HG02973 (cell line): ENCODE data around the gene FBN1.
A peak's percentile ranks its signal among the peaks of the same experiment; 100 is the strongest.

Source experiments
- ATAC-seq: cut with Tn5 transposase; IDR thresholded peaks from one replicate; pipeline ENCODE4 v1.9.1; 2021; ENCODE audit warnings: moderate library complexity; ENCODE audit not compliant: unreplicated experiment

FBN1 gene

DNA sequence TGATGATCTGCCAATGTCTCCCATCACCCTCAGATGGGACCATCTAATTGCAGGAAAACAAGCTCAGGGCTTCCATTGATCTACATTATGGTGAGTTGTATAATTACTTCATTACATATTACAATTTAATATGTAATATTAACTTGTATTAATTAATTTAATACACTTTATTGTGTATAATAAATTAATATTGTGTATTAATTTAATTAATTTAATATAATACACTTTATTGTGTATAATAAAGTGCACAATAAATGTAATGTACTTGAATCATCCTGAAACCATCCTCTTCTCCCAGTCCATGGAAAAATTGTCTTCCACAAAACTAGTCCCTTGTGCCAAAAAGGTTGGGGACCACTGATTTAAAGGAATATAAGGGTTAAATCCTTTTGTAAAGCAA lies 123.4 kb downstream of the FBN1 start:
- ATAC-seq: no peak

DNA sequence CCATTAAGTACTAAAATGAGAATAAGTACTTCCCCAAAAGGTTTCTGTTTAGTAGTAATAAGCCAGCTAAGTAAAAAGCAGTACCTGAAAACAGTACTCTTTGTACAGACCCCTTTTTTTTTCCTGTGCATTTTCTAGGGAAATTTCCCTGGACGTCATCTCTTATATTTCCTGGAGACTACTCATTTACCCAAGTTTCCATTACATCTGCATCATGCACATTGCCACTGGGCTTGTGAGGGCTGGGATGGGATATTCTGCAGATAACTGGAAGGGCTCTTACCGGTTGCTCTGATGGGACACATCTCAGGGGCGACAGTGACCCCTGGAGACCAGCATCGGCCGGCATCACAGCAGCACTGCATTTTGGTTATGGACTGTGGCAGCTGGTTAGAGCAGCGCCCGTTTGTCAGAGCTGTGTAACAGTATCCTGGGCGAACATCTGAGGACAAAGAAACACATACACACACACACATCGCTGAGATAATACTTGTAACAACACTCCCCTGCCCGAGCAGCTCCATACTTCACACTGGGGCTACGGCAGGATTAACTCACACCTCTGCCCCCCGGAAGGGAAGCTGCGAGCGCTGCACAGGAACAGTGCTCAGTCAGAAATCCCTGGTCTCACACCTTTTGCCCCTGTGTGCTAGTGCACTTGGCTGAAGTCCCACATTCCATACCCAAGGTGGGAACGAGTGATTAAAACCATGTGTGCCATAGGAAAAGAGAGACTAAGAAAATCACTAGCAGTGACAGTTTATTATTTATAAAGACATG lies 124.9 kb downstream of the FBN1 start:
- ATAC-seq: no peak

DNA sequence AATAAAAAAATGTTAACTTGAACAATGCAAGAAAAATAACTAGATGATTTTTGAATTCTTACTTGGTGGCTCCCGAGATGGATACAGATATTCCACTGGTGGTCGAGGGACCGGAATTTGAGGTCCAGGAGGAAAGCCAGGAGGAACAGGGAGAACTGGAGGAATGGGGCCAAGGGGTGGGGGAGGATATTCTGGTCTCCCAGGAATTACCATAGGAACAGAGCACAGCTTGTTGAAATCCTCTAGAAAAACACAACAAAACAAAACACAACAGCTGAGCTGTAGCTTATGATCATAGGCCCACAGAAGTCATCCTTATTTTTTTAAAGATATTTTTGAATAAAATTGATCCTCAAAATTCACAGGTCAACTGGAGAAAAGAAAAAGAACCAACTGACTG lies 129.4 kb downstream of the FBN1 start:
- ATAC-seq: no peak

- no peak for ATAC-seq
Observed at GRCh38 chr15:48515500-48515899, 130.0 kb downstream of the FBN1 start.

DNA sequence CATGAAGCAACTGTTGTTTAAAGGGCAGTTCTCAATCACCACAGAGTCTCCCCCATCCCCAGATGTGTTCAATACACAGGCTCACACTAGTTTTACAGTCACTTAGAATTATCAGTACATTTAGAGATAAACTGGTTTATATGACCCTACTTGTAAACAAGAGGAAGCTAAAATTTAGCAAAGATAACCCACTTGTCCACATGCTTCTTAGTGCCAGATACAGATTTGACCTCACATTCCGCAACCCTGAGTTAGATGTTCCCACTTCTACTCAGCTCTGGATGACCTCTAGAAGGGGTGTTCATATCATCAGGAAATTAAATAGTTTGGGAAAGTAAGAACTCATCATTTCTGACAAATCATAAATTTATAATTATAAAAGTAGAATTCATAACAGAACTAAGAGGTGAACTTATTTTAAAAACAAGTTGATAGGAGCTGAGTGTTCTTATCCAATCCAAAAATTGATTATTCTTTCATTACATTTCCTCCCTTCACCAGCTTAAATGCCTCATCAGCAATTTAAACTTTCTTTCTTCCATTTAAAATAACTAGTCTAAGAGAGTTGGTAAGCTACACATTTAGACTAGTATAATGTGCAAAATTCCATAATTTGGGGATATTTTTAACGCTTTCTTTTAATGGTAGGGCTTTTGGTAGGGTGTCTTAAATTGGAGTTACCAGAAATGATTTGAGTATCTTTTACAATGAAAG lies 131.2 kb downstream of the FBN1 start:
- no peak for ATAC-seq

GRCh38 chr15:48510976-48511375 lies 134.5 kb downstream of the FBN1 start:
- no peak for ATAC-seq

DNA sequence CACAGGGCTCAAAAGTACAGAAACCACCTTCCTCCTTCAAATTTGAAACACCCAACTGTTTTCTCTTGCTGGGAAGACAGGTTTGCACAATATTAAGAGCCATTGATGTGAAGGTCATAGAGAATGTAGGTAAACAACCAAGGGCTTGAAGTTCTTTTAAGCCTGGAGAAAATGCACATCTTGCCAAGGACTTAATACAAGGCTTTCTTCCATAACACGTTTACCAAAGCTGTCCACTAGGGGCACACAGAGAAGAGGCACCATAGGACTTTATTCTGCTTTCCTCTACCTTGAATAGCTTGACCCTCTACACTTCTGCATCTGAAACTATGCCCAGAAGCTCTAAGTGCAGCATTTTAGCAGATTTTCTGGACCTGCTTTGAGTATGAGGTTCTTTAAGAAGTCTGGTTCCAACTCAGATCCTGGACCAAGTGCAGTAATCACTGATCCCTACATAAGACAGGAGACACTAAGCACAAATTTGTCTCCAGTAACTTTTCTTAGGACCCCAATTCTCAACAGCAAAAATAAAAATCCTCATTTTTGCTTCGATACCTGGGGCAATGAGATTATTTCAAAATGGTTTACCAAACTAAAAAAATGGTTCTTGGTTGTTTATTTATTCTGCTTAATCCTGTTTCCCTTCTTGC lies 138.0 kb downstream of the FBN1 start:
- peak; percentile 96 for ATAC-seq

DNA sequence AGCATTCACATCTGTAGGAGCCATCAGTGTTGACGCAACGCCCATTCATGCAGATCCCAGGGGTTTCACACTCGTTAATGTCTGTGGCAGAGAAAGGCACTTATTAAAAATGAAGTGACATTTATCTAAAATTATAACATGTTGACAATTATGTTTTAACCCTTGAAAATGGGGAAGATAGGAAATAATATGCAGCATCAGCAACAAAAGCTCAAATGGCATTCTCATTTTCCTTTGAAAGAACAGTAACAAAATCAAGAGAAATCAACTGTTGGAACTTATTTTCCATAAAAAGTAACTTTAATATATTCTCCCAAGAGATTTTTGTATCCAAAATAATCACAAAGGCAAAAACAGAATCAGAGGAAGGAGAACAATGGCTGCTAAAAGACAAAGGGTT lies 140.4 kb downstream of the FBN1 start:
- ATAC-seq: no peak

- ATAC-seq: no peak
Observed at GRCh38 chr15:48501208-48501607, 144.3 kb downstream of the FBN1 start.

DNA sequence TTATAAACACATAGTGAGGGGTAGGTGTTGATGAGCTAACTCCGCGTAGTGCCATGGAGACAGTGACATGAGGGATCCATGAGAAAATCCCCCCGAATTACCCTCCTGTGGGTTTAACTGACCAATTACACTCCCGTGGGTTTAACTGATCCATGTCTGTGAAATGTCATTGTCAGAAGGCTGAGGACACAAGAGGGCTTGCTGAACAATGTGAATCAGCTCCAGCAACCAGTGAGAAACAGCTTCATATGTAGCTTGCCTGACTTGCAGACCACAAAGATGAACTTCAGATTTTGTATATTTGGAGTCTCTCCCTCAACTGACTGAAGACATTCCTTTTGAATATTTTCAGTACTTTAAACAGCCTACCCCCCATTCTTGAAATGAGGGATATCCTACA lies 144.9 kb downstream of the FBN1 start:
- ATAC-seq: no peak

DNA sequence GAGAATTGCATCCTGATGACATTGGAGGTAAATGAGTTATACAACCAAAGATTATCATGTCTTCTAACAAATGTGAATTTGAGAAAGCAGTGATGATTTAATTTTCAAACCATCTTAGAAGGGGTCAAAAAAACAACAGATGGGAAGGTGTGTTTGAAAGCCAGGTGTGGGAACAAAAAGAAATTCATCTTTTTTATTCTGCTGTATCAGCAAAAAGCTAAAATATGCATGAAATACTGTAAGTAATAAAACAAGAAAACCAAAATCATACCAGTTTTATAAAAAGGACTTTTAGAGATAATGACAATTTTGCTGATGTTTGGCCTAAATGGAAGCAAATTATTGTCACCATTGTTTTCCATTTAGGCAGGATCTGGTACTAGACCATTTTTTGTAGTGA lies 145.5 kb downstream of the FBN1 start:
- ATAC-seq: no peak

DNA sequence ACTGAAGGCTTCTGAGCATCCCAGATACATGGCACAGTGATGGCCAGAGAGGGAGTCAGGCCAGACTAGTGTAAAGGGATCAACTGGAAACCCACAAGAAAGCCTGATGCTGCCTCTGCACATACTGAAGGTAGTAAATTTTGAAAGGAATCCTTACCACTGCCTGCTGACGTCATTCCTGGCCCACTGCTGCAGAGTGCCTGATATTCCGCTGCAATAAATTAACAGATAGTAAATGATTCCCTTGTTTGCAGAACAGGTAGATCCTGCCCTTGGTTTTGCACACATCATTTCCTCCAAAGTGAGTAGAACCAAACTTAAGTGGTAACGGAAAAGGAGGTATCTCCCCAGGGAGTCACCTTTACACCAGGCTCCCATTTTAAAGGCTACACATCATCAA lies 146.7 kb downstream of the FBN1 start:
- ATAC-seq: no peak

DNA sequence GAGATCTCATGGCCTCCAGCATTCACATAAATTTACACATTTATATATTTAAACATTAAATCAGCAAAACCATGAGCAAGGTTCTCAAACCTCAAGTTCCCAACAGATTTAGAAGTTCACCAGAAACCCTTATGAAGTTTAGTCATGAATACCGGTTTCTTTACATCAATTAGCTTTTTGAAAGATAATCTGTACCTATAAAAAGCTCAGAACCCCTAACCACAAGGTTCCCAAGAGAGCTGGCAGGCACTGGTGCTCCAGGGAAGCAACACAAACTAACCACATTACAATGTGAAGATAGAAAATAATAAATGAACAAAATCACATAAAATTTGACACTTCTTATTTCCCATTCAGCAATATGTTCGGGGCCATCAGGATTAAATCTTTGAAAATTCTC lies 150.9 kb downstream of the FBN1 start:
- no peak for ATAC-seq

GRCh38 chr15:48493763-48494225 lies 151.7 kb downstream of the FBN1 start:
- ATAC-seq: no peak

- no peak for ATAC-seq
Observed at GRCh38 chr15:48493084-48493762, 152.3 kb downstream of the FBN1 start.

DNA sequence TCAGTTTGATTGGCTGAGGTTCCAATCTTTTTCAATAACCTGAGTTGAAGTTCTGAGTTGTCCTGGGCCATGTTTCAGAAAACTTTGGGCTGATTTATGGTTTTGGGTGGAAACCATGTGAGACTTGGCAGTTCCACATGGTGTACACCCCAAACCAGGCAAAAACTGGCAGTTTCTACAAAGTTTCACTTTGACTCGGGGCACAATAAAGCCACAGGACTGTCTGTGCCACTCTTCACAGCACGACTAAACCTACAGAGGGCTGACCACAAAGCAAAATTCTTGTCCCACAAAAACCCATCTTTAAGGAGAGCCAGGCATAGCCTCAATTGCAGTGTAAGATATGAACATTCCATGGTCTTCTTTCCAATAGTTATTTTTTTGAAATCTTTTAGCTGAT lies 159.3 kb downstream of the FBN1 start:
- no peak for ATAC-seq

DNA sequence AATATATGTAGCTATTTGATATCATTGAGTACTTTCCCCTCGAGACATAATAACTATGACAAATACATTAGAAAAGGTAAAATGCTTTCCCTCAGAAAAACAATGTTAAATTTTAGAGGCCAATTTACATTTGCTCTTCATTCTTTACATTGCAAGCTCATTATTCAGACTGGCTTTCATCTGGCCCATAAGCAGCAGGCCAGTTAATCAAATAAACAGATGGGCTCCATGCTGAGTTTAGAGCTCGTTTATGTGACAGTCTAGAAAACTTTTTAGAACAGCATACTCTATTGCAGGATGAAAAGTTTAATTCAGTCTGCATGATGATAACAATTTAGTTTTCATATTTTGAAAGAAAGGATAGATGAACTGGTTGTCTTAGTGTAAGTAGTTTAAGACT lies 163.7 kb downstream of the FBN1 start:
- ATAC-seq: no peak

DNA sequence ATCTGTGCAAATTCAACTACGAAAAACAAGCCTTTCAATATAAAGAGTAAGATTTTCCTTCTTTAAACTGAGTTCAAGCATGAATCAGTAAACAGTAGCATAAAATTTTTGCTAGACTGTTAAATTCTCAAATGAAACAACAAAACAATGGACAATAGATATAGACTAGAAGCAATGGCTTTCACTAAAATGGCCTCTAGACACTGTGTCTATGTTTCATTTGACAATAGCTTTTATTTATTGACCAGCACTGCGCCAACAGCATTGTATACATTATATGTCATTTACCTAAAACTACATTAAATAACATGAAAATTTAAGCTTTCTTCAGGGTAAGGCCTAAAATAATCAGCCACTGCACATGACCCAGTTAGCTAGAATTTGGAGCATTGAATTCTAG lies 165.8 kb downstream of the FBN1 start:
- no peak for ATAC-seq

DNA sequence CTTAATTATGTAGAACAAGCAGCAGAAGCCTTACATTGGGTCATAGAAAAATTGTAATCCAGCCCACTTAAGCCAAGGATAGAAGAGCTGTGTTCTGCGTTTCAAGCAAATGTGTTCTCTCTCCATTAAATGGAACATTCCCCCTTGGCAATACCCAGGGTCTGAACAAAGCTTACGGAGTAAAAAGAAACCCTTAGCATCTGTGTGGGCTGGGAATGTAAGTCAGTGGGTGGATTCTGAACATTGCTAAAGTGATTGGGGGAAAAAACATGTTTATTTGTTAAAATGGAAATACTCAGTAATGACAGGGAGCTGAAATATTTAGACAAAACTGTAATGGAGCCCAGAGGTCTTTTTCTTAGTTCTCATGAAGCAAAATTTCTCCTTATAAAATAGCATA lies 166.9 kb downstream of the FBN1 start:
- no peak for ATAC-seq

- ATAC-seq: no peak
Observed at GRCh38 chr15:48477795-48478360, 167.6 kb downstream of the FBN1 start.
